ENCODE results near the gene DCP1B.

DNA sequence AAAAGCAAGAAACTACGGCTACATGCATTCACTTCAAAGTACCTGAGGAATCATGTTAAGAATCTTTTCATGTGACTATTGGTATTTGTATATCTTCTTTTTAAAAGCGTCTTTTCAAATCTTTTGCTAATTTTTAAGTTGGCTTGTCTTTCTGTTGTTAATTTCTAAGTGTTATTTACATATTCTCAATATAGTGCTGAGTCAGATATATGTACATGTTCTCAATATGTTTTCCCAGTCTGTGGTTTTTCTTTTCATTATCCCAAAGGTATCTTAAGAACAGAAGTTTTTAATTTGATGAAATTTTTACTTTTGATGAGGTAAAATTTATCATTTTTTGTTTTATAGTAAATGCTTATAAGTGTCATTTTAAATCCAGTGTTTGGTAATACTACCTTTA lies 24.0 kb downstream of the DCP1B start:
- no peak for TF ChIP-seq POLR2A (IDR thresholded peaks at IDR 0.05)
- TF ChIP-seq, protein P1, sequence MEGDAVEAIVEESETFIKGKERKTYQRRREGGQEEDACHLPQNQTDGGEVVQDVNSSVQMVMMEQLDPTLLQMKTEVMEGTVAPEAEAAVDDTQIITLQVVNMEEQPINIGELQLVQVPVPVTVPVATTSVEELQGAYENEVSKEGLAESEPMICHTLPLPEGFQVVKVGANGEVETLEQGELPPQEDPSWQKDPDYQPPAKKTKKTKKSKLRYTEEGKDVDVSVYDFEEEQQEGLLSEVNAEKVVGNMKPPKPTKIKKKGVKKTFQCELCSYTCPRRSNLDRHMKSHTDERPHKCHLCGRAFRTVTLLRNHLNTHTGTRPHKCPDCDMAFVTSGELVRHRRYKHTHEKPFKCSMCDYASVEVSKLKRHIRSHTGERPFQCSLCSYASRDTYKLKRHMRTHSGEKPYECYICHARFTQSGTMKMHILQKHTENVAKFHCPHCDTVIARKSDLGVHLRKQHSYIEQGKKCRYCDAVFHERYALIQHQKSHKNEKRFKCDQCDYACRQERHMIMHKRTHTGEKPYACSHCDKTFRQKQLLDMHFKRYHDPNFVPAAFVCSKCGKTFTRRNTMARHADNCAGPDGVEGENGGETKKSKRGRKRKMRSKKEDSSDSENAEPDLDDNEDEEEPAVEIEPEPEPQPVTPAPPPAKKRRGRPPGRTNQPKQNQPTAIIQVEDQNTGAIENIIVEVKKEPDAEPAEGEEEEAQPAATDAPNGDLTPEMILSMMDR (IDR thresholded peaks at IDR 0.05 in 8 of 11, conservative IDR thresholded peaks at IDR 0.05 in 3 of 11), result no peak
